Gastrocnemius medialis (tissue), 4 donors: ENCODE results near the gene SPACDR.

ENCODE experiments used
- CTCF ChIP-seq, 5 experiments: fragments of 450-650 bp in 3 of 5; fragments of 200-600 bp in 2 of 5; sonication (generic) in 2 of 5; IDR thresholded peaks in 4 of 5; conservative IDR thresholded peaks in 1 of 5; 1 replicate in 4 of 5; 2 replicates in 1 of 5; pipeline ENCODE4 v1.5.1; 2016 to 2019; ENCODE audit warnings: antibody characterized with exemption in 5 of 5, mild to moderate bottlenecking in 3 of 5, moderate library complexity in 3 of 5
- POLR2A ChIP-seq, 2 donors: fragments of 450-650 bp; IDR thresholded peaks; one replicate each; pipeline ENCODE4 v1.6.1; 2017; ENCODE audit warnings: antibody characterized with exemption in 2 of 2, mild to moderate bottlenecking in 2 of 2, moderate library complexity in 2 of 2

- TF ChIP-seq CTCF (IDR thresholded peaks at IDR 0.05 in 4 of 5, conservative IDR thresholded peaks at IDR 0.05 in 1 of 5) (no peak), POLR2A (IDR thresholded peaks at IDR 0.05) (no peak)
Observed at GRCh38 chr7:100465299-100465698, 1.2 kb upstream of the SPACDR start.
